Muscle of leg (tissue), 11 donors: Measurements from ENCODE around the gene CHN2. TPM values are rescaled to one million over a fixed set of nuclear protein-coding genes. Genes with fewer than 3 reads are reported as not detected.

Source experiments
- DNase-seq: peaks from one replicate; pipeline ENCODE4 v3.0.0; 2013
- H3K27ac ChIP-seq: one replicate; pipeline ENCODE4 v1.5.1; 2013; ENCODE audit warnings: mild to moderate bottlenecking, low read length, control low read depth
- H3K27me3 ChIP-seq: one replicate; pipeline ENCODE4 v1.6.1; 2013; ENCODE audit warnings: low read length; ENCODE audit not compliant: control insufficient read depth, insufficient read depth
- H3K36me3 ChIP-seq: one replicate; pipeline ENCODE4 v1.6.1; 2013; ENCODE audit warnings: low read length; ENCODE audit not compliant: control insufficient read depth, insufficient read depth
- H3K4me1 ChIP-seq: one replicate; pipeline ENCODE4 v1.6.1; 2013; ENCODE audit warnings: low read length; ENCODE audit not compliant: control insufficient read depth, insufficient read depth
- H3K4me3 ChIP-seq: one replicate; pipeline ENCODE4 v1.5.1; 2013; ENCODE audit warnings: low read length, control low read depth
- H3K9me3 ChIP-seq: replicated peaks from 2 replicates; pipeline ENCODE4 v1.6.1; 2013; ENCODE audit warnings: low read depth, low read length; ENCODE audit not compliant: control insufficient read depth
- WGBS: methylation state at CpG from one replicate; pipeline ENCODE4 v1.1.5; 2013; ENCODE audit warnings: missing lambda C conversion rate; ENCODE audit not compliant: insufficient coverage; 5-methylcytosine and 5-hydroxymethylcytosine counted together
- polyA plus RNA-seq, 8 donors: library from polyadenylated mRNA; unstranded; fragments of 120-200 nt; gene quantifications; one replicate each; pipeline versions ENCODE4 v1.2.1 to v1.2.3, GENCODE V29; 2013; ENCODE audit warnings: inconsistent platforms in 1 of 8, low replicate concordance in 1 of 8; ENCODE audit not compliant: insufficient read length in 8 of 8, insufficient read depth in 1 of 8
- total RNA-seq: library from RNA; stranded (reverse); fragments of 120-200 nt; gene quantifications from one replicate; pipeline ENCODE4 v1.2.4, GENCODE V29; 2013

Gene CHN2
- total and polyA plus RNA-seq, 9 donors = 7.6 to 18.2 (median 10.2) TPM

- H3K27me3 ChIP-seq = no peaks in the 10 kb centered on the region
- no peak for DNase-seq
Measured at GRCh38 chr7:29342761-29343160, 148.2 kb downstream of the CHN2 start.

GRCh38 chr7:29343399-29343798 lies 148.8 kb downstream of the CHN2 start:
- H3K27me3 ChIP-seq = no peaks in the 10 kb centered on the region
- peak; percentile 33 for DNase-seq
- peaks cover 2% of the 10 kb centered on the region for H3K4me1 ChIP-seq
- no peak overlapping the region for H3K4me3 ChIP-seq
- no peak overlapping the region for H3K27ac ChIP-seq
- no peaks in the 10 kb centered on the region for H3K36me3 ChIP-seq
- WGBS = 75% methylated on average over 2 of the region's 2 CpGs
- H3K9me3 ChIP-seq = no peaks in the 10 kb centered on the region

More at GRCh38 chr7:29342761-29343160, 148.2 kb downstream of the CHN2 start:
- 71% methylated on average over 1 of the region's 3 CpGs for WGBS
- Histone ChIP-seq H3K9me3 (no peaks in the 10 kb centered on the region), H3K36me3 (no peaks in the 10 kb centered on the region), H3K27ac (no peak overlapping the region), H3K4me1 (peaks cover 2% of the 10 kb centered on the region), H3K4me3 (no peak overlapping the region)

- Histone ChIP-seq H3K4me1 (peaks cover 2% of the 10 kb centered on the region), H3K36me3 (no peaks in the 10 kb centered on the region), H3K9me3 (no peaks in the 10 kb centered on the region), H3K4me3 (no peak overlapping the region), H3K27ac (no peak overlapping the region), H3K27me3 (no peaks in the 10 kb centered on the region)
- no peak for DNase-seq
- 86% methylated on average over 2 of the region's 4 CpGs for WGBS
Measured at GRCh38 chr7:29344334-29344978, 149.9 kb downstream of the CHN2 start.

- 82% methylated on average over 9 of the region's 9 CpGs for WGBS
- no peak overlapping the region for H3K4me3 ChIP-seq
- H3K4me1 ChIP-seq = no peaks in the 10 kb centered on the region
- H3K36me3 ChIP-seq = no peaks in the 10 kb centered on the region
- DNase-seq = peak; percentile 46
- H3K27me3 ChIP-seq = no peaks in the 10 kb centered on the region
- no peaks in the 10 kb centered on the region for H3K9me3 ChIP-seq
- no peak overlapping the region for H3K27ac ChIP-seq
Measured at GRCh38 chr7:29345590-29345989, 151.0 kb downstream of the CHN2 start.

- Histone ChIP-seq H3K36me3 (no peaks in the 10 kb centered on the region), H3K4me1 (no peaks in the 10 kb centered on the region), H3K9me3 (no peaks in the 10 kb centered on the region), H3K27ac (no peak overlapping the region), H3K27me3 (no peaks in the 10 kb centered on the region), H3K4me3 (no peak overlapping the region)
- 80% methylated on average over 6 of the region's 8 CpGs for WGBS
- no peak for DNase-seq
Measured at GRCh38 chr7:29346231-29346978, 151.8 kb downstream of the CHN2 start.

- no peaks in the 10 kb centered on the region for H3K4me1 ChIP-seq
- WGBS = no CpG with 5 or more reads among the region's 4 CpGs
- H3K9me3 ChIP-seq = no peaks in the 10 kb centered on the region
- H3K27me3 ChIP-seq = no peaks in the 10 kb centered on the region
- DNase-seq = no peak
- H3K4me3 ChIP-seq = no peak overlapping the region
- no peak overlapping the region for H3K27ac ChIP-seq
- no peaks in the 10 kb centered on the region for H3K36me3 ChIP-seq
Measured at GRCh38 chr7:29349362-29349761, 154.8 kb downstream of the CHN2 start.

GRCh38 chr7:29350351-29350750 lies 155.8 kb downstream of the CHN2 start:
- no peaks in the 10 kb centered on the region for H3K9me3 ChIP-seq
- no peak overlapping the region for H3K4me3 ChIP-seq
- no peaks in the 10 kb centered on the region for H3K36me3 ChIP-seq
- DNase-seq = no peak
- no CpG with 5 or more reads among the region's 3 CpGs for WGBS
- no peak overlapping the region for H3K27ac ChIP-seq
- no peaks in the 10 kb centered on the region for H3K27me3 ChIP-seq
- no peaks in the 10 kb centered on the region for H3K4me1 ChIP-seq

- no peaks in the 10 kb centered on the region for H3K4me1 ChIP-seq
- no peaks in the 10 kb centered on the region for H3K36me3 ChIP-seq
- H3K27me3 ChIP-seq = no peaks in the 10 kb centered on the region
- H3K27ac ChIP-seq = no peak overlapping the region
- H3K9me3 ChIP-seq = no peaks in the 10 kb centered on the region
- no CpG with 5 or more reads among the region's 4 CpGs for WGBS
- no peak overlapping the region for H3K4me3 ChIP-seq
- peak; percentile 15 for DNase-seq
Measured at GRCh38 chr7:29352041-29352440, 157.5 kb downstream of the CHN2 start.

- Histone ChIP-seq H3K4me1 (no peaks in the 10 kb centered on the region), H3K36me3 (no peaks in the 10 kb centered on the region), H3K27ac (no peak overlapping the region), H3K27me3 (no peaks in the 10 kb centered on the region), H3K4me3 (no peak overlapping the region), H3K9me3 (no peaks in the 10 kb centered on the region)
- WGBS = no CpG with 5 or more reads among the region's 5 CpGs
- DNase-seq = no peak
Measured at GRCh38 chr7:29353810-29354209, 159.2 kb downstream of the CHN2 start.

GRCh38 chr7:29354340-29354739 lies 159.8 kb downstream of the CHN2 start:
- WGBS = 100% methylated on average over 1 of the region's 4 CpGs
- Histone ChIP-seq H3K27me3 (no peaks in the 10 kb centered on the region), H3K4me3 (no peak overlapping the region), H3K9me3 (no peaks in the 10 kb centered on the region), H3K27ac (no peak overlapping the region), H3K36me3 (no peaks in the 10 kb centered on the region), H3K4me1 (no peaks in the 10 kb centered on the region)
- no peak for DNase-seq
